BJ (cell line): ENCODE data around the gene NID2. TPM values are rescaled to one million over a fixed set of nuclear protein-coding genes. Genes with fewer than 3 reads are reported as not detected.

Source experiments
- CTCF ChIA-PET: fragments of 350-600 bp; formaldehyde crosslinking; extraction: SDS; loops from one replicate; lab custom pipeline; 2021; ENCODE audit warnings: antibody characterized with exemption, inconsistent platforms; lab: Yijun Ruan, JAX
- POLR2A ChIA-PET: fragments of 300-600 bp; sonication (Branson Sonifier 250); formaldehyde crosslinking; extraction: SDS; loops from one replicate; lab custom pipeline; 2021; ENCODE audit warnings: antibody characterized with exemption; lab: Charles Lee
- DNase-seq: peaks from one replicate; pipeline ENCODE4 v3.0.0-alpha.2; 2011; ENCODE audit warnings: low read depth
- H3K27me3 ChIP-seq: 2 replicates; pipeline ENCODE4 v1.6.0; 2011; ENCODE audit warnings: low read length; ENCODE audit not compliant: control insufficient read depth, insufficient read depth
- H3K36me3 ChIP-seq: 2 replicates; pipeline ENCODE4 v1.5.1; 2011; ENCODE audit warnings: low read length; ENCODE audit not compliant: control insufficient read depth, insufficient read depth
- H3K4me3 ChIP-seq: 2 replicates; pipeline ENCODE4 v1.5.1; 2011; ENCODE audit warnings: low read depth, mild to moderate bottlenecking, control low read depth, low read length
- CTCF ChIP-seq: IDR thresholded peaks from 2 replicates; pipeline ENCODE4 v1.5.1; 2011; ENCODE audit warnings: low read depth, mild to moderate bottlenecking, control low read depth, inconsistent platforms, low read length, moderate library complexity; ENCODE audit not compliant: insufficient read depth
- polyA plus RNA-seq: library from polyadenylated mRNA; depleted of rRNA; stranded (reverse); fragments of >200 nt; gene quantifications from 2 replicates; pipeline ENCODE4 v1.2.3, GENCODE V29; 2011; rRNA removed

NID2 gene
- polyA plus RNA-seq, 1 experiment: 279 TPM

GRCh38 chr14:51963286-51963685, 105.6 kb downstream of the NID2 start:
- POLR2A ChIA-PET: no interaction called here
- no peak for DNase-seq
- TF ChIP-seq CTCF: no peak
- H3K36me3 ChIP-seq: no peaks in the 10 kb centered on the region
- CTCF ChIA-PET: interaction anchor here (0.6 to 1.4 kb wide), 3 partner anchors 15 to 182 kb away, joined by 3 to 5 read pairs (median 5); no protein-coding TSS in a partner anchor
- H3K27me3 ChIP-seq: no peaks in the 10 kb centered on the region
- no peak overlapping the region for H3K4me3 ChIP-seq

GRCh38 chr14:51962711-51963110, 106.1 kb downstream of the NID2 start:
- H3K27me3 ChIP-seq: no peaks in the 10 kb centered on the region
- no peak for DNase-seq
- TF ChIP-seq CTCF: no peak
- ChIA-PET POLR2A (no interaction called here), CTCF (interaction anchor here (0.6 to 1.4 kb wide), 3 partner anchors 10 to 19 kb away, joined by 3 to 5 read pairs (median 5); no protein-coding TSS in a partner anchor)
- H3K36me3 ChIP-seq: no peaks in the 10 kb centered on the region
- H3K4me3 ChIP-seq: no peak overlapping the region

- no peak overlapping the region for H3K4me3 ChIP-seq
- no peak for DNase-seq
- no peaks in the 10 kb centered on the region for H3K27me3 ChIP-seq
- H3K36me3 ChIP-seq: no peaks in the 10 kb centered on the region
- POLR2A ChIA-PET: no interaction called here
- no peak for TF ChIP-seq CTCF
- CTCF ChIA-PET: no interaction called here
These were observed 108.0 kb downstream of the NID2 start for GRCh38 chr14:51960866-51961265.

- no peaks in the 10 kb centered on the region for H3K27me3 ChIP-seq
- POLR2A ChIA-PET: no interaction called here
- CTCF ChIA-PET: no interaction called here
- no peak for DNase-seq
- H3K36me3 ChIP-seq: no peaks in the 10 kb centered on the region
- H3K4me3 ChIP-seq: no peak overlapping the region
- TF ChIP-seq CTCF: no peak
These were observed 108.9 kb downstream of the NID2 start for GRCh38 chr14:51959928-51960327.

- TF ChIP-seq CTCF: no peak
- ChIA-PET CTCF (interaction anchor here (1.7 kb wide), 1 partner anchor 21 kb away, joined by 4 read pairs; no protein-coding TSS in a partner anchor), POLR2A (no interaction called here)
- DNase-seq: no peak
- Histone ChIP-seq H3K36me3 (no peaks in the 10 kb centered on the region), H3K27me3 (no peaks in the 10 kb centered on the region), H3K4me3 (no peak overlapping the region)
These were observed 110.9 kb downstream of the NID2 start for GRCh38 chr14:51957950-51958349.

Other genes starting within 250 kb of the NID2 start
- gene GNG2, start 208.4 kb downstream of the NID2 start, polyA plus RNA-seq: 4.5 and 7.6 TPM in 2 replicates
- gene RTRAF, start 79.5 kb downstream of the NID2 start, polyA plus RNA-seq: 205 and 348 TPM in 2 replicates
- not detected in 2 replicates for gene PTGDR, start 198.6 kb upstream of the NID2 start, polyA plus RNA-seq
- gene PTGER2, start 245.3 kb upstream of the NID2 start, polyA plus RNA-seq: 0.43 and 0.71 TPM in 2 replicates